GF-D8 (cell line): Measurements from ENCODE around the gene ZSCAN10.
"Not testable (repeated sequence)": the region's sequence is repeated elsewhere in the genome, so short reads cannot be mapped to it uniquely, and the experiment has no call there.

Experiments used
- DNase-seq: peaks from one replicate; lab custom pipeline; 2025; lab: John Stamatoyannopoulos, UW

The ZSCAN10 gene

DNA sequence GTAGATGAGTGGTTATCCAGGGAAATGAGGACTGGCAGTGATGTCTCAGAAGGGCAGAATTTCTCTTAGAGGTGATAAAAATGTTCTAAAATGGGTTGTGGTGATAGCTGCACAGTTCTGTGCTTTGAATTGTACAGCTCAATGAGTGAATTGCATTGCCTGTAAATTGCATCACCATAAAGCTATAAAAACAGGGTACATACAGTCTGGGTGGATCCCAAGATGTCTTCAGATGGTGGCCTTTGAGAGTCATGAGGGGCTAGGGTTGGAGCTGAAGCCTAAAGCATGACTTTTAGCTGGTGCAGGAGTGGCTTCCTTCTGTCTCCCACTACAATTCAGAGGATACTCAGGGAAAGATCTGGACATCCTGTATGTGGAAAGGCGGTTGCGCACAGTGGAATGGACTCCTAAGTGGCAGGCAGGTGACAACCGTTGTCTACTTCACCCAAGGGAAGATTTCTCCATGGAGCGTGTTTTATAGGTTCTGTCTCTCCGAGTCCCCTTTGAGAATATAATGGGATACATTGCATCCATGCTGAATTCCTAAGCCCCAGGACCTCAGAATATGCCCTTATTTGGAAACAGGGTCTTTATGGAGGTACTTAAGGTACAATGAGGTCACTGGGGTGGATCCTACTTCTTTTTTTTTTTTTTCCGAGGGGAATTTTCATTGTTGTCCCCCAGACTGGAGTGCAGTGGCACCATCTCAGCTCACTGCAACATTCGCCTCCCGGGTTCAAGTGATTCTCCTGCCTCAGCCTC, 35.3 kb downstream of the ZSCAN10 start:
- DNase-seq: no peak

DNA sequence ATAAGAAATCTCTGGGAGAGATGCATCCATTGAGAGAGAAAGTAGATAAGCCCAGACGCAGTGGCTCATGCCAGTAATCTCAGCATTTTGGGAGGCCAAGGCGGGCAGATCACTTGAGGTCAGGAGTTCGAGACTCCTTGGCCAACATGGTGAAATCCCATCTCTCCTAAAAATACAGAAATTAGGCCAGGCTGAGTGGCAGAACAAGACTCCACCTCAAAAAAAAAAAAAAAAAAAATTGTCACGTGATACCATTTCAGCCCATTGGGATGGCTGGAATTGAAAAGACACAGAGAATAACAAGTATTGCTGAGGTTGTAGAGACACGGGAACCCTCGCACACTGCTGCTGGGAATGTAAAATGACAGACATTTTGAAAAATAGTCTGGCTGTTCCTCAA, 36.5 kb downstream of the ZSCAN10 start:
- no peak for DNase-seq

DNA sequence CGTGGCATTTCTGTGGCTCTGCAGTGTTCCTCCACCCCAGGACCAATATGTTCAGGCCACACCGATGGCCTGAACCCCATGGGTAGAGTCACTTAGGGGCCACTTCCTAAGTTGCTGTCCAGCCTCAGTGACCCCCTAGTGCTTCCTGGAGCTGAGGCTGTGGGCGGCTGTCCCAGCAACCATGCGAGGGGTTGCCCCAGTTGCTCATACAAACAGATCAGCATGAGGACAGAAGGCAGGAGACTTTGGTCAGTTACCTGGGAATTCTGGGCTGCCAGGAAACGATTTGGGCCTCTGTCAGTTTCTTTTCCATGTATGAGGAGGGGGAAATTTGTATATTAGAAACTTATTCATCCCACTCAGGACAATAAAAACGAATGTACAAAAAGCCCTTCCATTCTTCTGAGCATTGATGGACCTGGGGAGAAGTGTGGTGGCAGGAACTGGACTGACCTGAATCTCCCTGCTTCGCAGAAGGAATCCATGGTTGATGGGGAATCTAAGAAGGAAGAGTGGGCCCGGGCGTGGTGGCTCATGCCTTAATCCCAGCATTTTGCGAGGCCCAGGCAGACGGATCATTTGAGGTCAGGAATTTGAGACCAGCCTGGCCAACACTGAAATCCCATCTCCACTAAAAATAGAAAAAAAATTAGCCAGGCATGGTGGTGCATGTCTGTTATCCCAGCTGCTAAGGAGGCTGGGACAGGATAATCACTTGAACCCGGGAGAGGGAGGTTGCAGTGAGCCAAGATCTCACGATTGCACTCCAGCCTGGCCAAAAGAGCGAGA, 38.6 kb downstream of the ZSCAN10 start:
- DNase-seq: no peak

DNA sequence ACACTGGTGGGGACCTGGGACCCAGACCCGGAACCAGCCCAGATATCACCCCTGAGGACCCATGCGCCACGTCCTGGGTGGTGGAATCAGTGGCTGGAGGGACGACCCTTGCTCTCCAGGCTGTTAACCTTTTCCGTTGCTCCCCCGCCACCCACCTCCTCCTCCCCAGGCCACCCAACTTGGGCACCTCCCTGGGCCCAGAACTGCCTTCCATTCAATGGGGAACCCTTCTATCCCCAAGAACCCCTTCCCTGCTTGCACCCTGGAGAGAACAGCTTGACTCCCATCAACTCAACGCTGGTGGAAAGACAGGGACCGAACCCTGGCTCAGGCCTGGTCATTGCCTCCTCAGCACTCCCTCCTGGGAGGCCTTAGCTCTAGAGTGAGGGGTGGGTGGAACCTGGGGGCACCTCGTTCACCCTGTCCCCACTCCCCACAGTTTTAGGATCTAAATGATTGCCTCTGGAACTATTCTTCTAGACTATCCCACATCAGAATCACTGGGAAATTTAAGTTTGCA, 39.3 kb downstream of the ZSCAN10 start:
- no peak for DNase-seq

DNA sequence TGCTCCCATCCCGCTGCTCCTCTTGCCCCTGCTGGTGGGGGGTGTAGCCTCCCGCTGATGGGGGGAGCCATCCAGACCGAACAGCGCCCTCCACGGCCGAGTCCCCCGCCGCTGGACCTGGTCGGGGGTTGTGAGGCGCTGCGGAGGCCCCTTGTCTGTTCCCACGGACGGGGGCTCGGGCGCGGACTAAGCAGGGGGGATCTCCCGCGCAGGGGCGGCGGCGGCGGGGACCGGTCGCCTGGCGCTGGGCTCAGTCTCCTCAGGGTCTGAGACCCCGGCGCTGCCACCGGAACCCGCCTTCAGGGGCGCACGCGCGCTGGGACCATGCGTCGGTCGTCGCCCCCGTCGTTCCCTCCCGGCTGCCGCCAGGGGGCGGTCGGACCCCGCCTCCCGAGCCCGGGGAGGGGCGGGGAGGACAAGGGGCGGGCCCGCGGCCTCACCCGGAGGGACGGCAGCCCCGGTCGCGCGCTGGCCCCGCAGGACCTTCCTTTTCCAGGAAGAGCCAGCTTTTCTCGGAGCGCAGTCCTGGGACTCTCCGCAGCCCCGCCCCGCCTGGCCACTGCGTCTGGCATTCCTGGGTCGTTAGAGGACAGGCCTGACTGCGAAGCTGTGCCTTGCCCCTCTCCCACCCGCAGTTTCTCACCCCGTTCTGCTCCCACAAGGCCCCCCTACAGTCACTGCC, 39.9 kb downstream of the ZSCAN10 start:
- DNase-seq: peak; percentile 48

DNA sequence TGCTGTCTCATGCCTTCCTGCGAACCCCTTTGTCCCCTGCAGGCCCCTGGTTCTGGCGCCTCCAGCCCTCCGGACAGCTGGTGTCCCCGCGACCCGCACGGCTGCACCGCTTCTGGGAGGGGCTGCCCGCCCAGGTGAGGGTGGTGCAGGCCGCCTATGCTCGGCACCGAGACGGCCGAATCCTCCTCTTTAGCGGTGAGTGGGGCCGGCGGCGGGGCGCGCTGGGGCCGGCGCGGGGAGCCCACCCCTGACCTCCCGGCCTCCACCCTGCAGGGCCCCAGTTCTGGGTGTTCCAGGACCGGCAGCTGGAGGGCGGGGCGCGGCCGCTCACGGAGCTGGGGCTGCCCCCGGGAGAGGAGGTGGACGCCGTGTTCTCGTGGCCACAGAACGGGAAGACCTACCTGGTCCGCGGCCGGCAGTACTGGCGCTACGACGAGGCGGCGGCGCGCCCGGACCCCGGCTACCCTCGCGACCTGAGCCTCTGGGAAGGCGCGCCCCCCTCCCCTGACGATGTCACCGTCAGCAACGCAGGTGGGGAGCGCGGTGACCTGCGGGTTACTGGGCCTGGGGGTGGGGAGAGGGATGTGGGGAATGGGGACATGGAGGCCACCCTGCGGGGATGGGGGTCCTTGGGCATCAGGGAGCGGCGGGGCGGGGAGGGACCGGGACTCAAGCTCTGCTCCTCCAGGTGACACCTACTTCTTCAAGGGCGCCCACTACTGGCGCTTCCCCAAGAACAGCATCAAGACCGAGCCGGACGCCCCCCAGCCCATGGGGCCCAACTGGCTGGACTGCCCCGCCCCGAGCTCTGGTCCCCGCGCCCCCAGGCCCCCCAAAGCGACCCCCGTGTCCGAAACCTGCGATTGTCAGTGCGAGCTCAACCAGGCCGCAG, 40.7 kb downstream of the ZSCAN10 start:
- no peak for DNase-seq

DNA sequence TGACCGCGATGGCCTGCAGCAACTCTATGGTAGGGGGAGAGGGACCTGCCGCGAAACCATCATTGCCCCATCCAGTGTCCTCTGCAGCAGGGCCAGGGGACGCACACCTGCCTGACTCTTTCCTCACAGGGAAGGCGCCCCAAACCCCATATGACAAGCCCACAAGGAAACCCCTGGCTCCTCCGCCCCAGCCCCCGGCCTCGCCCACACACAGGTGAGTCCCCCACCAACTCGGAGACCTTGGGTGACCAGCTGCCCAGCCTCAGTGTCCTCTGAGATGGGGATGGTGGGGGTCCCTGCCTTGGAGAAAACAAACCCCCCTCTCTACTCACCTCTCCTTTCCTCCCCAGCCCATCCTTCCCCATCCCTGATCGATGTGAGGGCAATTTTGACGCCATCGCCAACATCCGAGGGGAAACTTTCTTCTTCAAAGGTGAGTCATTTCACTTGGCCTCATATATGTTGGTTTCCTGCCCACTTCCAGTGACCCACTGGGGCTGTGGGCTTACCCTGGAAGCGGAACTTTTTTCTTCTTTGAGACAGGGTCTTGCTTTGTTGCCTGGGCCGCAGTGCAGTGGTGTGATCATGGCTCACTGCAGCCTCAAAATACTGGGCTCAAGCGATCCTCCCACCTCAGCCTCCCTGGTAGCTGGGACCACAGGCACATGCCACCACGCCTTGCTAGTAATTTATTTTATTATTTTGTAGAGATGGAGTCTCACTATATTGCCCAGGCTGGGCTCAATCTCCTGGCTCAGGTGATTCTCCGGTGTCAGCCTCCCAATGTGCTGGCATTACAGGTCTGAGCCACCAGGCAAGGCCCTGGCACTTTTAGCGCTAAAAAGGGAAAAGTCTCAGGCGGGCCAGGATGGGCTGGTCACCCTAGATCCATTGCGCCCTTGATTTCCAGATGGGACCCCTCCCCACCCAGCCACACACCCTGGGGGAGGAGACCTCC, 41.6 kb downstream of the ZSCAN10 start:
- DNase-seq: no peak

DNA sequence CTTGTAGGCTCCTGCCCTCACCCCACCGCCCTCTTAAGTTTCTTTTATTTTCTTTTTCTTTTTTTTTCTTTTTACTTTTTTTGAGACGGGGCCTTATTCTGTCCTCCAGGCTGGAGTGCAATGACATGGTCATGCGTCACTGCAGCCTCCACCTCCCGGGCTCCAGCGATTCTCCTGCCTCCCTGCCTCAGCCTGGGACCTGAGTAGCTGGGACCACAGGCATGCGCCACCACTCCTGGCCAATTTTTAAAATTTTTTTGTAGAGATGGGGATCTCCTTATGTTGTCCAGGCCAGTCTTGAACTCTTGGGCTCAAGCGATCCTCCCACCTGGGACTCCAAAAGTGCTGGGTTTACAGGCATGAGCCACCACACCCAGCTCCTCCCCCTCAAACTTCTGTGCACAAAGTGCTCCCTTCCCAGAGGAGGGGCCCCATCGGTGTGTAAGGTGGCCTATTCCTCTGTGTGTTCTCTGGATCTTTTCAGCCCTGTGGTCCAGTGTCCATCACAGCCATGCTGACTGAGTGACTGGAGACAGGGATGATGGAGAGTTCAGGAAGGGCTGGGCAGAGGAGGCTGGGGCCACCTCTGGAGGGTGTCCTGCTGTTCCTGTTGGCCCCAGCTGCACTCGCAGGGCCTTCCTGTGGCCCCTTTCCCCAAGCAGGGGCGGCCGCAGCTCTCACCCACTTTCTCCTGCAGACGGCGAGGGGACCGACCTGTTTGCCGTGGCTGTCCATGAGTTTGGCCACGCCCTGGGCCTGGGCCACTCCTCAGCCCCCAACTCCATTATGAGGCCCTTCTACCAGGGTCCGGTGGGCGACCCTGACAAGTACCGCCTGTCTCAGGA, 42.5 kb downstream of the ZSCAN10 start:
- no peak for DNase-seq

DNA sequence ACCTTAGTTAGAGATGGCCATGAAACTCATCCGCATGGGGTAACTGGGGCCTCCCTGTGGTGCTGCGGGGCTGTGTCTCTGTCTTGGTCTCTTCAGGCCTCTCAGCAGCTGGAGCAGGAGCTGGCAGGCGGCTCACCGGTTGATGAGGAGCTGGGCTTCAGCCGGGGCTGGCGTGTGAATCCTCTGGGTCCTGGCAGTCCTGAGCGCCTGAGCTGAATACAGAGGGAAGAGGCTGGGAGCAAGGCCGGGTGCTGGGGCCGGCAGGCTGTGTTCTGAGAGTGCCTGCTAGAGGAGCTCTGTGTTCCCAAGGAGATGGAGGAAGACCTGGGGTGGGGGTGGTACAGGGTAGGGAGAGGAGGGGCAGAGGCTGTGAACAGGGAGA, 43.4 kb downstream of the ZSCAN10 start:
- DNase-seq: not testable (repeated sequence)

DNA sequence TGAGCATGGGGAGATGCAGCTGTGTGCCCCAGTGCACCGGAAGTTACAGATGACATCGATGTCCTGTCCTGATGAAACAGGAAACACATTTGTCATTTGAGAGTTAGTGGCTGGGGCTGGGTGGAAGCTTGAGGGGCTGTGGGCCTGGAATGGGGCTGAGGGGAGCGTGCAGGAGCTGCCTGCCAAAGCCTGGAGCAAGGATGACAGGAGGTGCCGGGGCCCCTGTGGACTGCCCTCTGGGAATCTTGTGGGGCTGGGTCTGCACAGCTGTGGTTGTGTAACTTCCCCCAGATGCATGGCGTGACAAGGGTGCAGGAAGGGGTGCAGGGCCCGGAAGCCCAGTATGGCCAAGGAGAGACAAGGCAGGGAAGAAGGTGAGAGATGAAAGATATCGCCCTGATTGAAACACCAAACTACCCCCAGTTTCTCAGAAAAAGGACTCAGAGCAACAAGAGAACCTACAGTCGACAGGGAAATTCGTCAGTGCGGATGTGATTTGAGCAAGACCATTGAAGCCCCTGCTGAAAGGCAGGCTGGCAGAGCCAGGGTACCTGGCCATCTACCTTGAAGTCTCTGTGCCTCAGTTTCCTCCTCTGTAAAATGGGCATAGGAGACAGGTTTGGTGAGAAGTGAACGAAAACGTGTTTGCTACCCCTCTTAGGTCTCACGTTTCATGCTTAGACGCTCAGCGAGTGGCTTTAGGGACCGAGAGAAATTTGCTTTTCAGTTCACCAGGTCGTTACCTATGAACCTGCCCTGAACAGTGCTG, 43.9 kb downstream of the ZSCAN10 start:
- peak; percentile 91 for DNase-seq

DNA sequence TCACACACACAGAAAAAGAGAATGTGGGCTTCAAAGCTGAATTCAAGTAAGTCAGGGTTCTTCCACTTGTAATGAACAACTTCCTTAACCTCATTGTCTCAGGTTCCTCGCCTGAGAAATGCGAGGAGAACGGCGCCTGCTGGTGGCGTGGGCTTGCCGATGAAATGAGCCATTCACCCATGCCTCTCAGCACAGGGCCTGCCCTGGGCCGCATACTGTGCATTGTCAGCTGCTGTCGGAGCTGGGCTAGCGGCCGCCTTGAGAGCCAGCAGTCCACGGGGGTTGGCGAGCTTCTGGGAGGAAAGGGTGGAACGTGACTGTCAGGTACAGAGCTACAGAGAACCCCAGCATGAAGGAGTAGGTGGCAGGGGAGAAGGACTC, 45.8 kb downstream of the ZSCAN10 start:
- DNase-seq: not testable (repeated sequence)

DNA sequence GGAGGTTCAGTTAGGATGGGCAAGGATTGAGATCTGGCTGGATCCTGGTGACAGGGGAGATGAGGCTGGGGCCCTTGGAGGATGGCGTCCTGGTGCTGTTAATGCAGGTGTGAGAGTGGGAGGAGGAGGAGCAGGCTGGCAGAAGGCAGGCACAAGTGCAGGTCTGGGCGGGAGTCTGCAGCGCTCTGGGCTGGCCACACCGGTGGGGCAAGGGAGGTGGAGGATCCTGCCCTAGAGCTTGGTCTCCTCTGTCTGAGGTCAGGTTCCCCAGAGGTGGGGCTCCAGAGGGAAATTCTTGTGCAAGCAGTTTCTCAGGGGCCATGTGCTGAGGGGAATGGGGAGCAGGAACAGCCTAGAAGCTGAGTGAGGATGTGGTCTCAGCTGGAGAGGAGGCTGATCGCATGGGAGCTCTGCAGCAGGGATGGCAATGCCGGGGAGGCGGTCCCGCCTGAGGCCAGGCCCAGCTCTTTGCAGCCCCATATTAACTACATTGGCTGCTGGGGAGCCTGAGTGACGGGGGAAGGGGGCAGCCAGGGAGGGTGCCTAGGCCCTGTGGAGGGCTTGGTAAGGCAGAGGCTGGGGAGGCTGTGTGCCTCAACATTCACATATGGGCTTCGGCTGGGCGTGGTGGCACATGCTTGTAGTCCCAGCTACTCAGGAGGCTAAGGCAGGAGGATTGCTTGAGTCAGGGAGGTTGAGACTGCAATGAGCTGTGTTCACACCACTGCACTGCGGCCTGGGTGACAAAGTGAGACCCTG, 46.3 kb downstream of the ZSCAN10 start:
- DNase-seq: not testable (repeated sequence)

DNA sequence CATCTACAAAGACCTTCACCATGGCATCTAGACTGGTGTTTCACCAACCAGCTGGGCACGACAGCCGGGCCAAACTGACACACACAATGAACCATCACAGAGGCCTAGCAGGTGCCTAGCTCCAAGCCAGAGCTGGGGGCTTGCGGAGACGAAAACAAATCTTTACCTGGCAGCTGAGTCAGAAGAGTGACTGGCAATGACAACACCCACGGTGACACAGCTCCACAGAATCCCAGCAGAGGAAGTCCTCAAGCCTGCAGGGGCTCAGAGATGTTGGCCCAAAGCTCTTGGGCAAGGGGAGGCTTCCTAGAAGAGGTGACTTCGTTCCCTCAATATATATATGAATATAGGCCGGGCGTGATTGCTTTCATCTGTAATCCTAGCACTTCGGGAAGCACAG, 47.6 kb downstream of the ZSCAN10 start:
- peak; percentile 8 for DNase-seq

DNA sequence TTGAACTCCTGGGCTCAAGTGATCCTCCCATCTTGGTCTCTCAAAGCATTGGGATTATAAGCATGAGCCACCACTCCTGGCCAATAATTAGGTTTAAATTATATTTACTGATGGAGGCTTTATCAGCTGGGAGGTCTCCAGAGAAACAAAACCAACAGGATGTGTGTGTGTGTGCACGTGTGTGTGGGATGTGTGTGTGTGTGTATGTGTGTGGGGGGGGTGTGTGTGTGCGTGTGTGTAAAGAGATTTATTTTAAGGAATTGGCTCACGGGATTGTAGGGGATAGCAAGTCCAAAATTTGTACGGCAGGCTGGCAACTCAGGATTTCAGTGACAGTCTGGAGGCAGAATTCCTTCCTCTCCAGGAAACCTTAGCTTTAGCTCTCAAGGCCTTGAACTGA, 48.1 kb downstream of the ZSCAN10 start:
- no peak for DNase-seq

DNA sequence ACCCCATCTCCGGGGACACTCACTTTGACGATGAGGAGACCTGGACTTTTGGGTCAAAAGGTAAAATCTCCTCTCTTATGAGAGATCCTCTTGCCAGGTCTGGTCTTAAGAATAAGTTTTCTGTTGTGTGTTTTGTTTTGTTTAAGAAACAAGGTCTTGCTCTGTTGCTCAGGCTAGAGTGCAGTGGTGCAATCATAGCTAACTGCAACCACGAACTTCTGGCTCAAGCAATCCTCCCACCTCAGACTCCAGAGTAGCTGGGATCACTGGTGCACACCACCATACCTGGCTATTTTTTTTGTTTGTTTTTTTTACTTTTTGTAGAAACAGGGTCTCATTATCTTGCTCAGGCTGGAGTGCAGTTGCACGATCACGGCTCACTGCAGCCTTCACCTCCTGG, 48.6 kb downstream of the ZSCAN10 start:
- no peak for DNase-seq

DNA sequence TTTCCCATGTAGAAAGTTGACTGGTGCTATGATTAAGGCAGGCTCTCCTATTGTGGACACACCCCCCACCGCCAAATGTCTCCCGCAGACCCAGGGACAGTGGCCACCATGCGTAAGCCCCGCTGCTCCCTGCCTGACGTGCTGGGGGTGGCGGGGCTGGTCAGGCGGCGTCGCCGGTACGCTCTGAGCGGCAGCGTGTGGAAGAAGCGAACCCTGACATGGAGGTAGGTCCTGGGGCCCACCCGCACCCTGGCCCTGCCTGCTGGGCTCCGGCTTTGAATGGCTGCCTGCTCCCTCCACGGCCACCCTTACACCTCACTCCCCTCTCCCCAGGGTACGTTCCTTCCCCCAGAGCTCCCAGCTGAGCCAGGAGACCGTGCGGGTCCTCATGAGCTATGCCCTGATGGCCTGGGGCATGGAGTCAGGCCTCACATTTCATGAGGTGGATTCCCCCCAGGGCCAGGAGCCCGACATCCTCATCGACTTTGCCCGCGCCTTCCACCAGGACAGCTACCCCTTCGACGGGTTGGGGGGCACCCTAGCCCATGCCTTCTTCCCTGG, 49.1 kb downstream of the ZSCAN10 start:
- no peak for DNase-seq

DNA sequence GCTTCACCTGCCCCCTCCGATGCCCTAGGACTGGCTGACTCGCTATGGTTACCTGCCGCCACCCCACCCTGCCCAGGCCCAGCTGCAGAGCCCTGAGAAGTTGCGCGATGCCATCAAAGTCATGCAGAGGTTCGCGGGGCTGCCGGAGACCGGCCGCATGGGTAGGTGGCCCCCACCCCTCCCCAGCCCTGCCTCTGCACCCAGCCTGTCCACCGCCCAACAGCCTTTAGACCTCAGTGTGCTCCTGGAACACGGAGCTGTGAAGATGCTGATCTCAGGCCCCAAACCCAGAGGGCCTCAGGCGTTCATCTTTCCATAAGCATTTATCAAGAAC, 51.7 kb downstream of the ZSCAN10 start:
- no peak for DNase-seq
